Measurements from ENCODE around the gene AGBL4.

DNA sequence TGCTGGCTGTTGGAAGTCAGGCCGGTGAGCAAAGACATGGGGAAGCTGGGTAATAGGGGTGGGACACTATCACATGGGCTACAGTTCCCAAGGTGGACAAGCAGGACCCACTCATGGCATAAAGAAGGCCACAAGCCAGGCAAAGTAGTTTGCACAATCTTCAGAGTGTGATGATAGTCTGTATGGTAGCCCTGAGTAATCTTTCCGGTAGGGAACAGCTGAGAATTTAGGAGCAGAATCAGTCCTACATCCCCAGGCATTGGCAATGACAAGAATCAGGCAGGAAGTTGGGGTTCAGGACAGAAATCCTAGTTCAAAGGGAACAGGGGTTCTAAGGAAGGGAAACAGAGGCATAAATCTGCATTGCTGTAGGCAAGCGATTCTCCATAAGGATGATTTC, 1527.8 kb downstream of the AGBL4 start:
- TF ChIP-seq, protein P1, sequence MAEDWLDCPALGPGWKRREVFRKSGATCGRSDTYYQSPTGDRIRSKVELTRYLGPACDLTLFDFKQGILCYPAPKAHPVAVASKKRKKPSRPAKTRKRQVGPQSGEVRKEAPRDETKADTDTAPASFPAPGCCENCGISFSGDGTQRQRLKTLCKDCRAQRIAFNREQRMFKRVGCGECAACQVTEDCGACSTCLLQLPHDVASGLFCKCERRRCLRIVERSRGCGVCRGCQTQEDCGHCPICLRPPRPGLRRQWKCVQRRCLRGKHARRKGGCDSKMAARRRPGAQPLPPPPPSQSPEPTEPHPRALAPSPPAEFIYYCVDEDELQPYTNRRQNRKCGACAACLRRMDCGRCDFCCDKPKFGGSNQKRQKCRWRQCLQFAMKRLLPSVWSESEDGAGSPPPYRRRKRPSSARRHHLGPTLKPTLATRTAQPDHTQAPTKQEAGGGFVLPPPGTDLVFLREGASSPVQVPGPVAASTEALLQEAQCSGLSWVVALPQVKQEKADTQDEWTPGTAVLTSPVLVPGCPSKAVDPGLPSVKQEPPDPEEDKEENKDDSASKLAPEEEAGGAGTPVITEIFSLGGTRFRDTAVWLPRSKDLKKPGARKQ (CRISPR knock-in tag; IDR thresholded peaks at IDR 0.05) = no peak
- TF ChIP-seq ZNF140 (CRISPR knock-in tag; IDR thresholded peaks at IDR 0.05) (no peak), FOXM1 (IDR thresholded peaks at IDR 0.05; ENCODE audit: low read depth) (no peak), FOXM1 (CRISPR knock-in tag; IDR thresholded peaks at IDR 0.05; ENCODE audit: low read depth) (no peak), NR1H2 (CRISPR knock-in tag; IDR thresholded peaks at IDR 0.05) (no peak), ZFP30 (CRISPR knock-in tag; IDR thresholded peaks at IDR 0.05; ENCODE audit: borderline replicate concordance) (no peak), DPF2 (IDR thresholded peaks at IDR 0.05) (no peak), TRIM24 (IDR thresholded peaks at IDR 0.05) (no peak), ZNF384 (IDR thresholded peaks at IDR 0.05; ENCODE audit: low read depth, low read length) (no peak), POLR2A (conservative IDR thresholded peaks at IDR 0.05) (no peak)
- TF ChIP-seq, protein P2, sequence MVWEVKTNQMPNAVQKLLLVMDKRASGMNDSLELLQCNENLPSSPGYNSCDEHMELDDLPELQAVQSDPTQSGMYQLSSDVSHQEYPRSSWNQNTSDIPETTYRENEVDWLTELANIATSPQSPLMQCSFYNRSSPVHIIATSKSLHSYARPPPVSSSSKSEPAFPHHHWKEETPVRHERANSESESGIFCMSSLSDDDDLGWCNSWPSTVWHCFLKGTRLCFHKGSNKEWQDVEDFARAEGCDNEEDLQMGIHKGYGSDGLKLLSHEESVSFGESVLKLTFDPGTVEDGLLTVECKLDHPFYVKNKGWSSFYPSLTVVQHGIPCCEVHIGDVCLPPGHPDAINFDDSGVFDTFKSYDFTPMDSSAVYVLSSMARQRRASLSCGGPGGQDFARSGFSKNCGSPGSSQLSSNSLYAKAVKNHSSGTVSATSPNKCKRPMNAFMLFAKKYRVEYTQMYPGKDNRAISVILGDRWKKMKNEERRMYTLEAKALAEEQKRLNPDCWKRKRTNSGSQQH (CRISPR knock-in tag; IDR thresholded peaks at IDR 0.05) = no peak
- TF ChIP-seq, protein P3, sequence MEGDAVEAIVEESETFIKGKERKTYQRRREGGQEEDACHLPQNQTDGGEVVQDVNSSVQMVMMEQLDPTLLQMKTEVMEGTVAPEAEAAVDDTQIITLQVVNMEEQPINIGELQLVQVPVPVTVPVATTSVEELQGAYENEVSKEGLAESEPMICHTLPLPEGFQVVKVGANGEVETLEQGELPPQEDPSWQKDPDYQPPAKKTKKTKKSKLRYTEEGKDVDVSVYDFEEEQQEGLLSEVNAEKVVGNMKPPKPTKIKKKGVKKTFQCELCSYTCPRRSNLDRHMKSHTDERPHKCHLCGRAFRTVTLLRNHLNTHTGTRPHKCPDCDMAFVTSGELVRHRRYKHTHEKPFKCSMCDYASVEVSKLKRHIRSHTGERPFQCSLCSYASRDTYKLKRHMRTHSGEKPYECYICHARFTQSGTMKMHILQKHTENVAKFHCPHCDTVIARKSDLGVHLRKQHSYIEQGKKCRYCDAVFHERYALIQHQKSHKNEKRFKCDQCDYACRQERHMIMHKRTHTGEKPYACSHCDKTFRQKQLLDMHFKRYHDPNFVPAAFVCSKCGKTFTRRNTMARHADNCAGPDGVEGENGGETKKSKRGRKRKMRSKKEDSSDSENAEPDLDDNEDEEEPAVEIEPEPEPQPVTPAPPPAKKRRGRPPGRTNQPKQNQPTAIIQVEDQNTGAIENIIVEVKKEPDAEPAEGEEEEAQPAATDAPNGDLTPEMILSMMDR (IDR thresholded peaks at IDR 0.05 in 2 of 3, conservative IDR thresholded peaks at IDR 0.05 in 1 of 3; ENCODE audit: insufficient read depth in 2 of 3, low read depth in 1 of 3, low read length in 3 of 3) = no peak
- TF ChIP-seq, protein P4, sequence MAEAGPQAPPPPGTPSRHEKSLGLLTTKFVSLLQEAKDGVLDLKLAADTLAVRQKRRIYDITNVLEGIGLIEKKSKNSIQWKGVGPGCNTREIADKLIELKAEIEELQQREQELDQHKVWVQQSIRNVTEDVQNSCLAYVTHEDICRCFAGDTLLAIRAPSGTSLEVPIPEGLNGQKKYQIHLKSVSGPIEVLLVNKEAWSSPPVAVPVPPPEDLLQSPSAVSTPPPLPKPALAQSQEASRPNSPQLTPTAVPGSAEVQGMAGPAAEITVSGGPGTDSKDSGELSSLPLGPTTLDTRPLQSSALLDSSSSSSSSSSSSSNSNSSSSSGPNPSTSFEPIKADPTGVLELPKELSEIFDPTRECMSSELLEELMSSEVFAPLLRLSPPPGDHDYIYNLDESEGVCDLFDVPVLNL (CRISPR knock-in tag; IDR thresholded peaks at IDR 0.05; ENCODE audit: low read depth) = no peak
- TF ChIP-seq, protein P5, sequence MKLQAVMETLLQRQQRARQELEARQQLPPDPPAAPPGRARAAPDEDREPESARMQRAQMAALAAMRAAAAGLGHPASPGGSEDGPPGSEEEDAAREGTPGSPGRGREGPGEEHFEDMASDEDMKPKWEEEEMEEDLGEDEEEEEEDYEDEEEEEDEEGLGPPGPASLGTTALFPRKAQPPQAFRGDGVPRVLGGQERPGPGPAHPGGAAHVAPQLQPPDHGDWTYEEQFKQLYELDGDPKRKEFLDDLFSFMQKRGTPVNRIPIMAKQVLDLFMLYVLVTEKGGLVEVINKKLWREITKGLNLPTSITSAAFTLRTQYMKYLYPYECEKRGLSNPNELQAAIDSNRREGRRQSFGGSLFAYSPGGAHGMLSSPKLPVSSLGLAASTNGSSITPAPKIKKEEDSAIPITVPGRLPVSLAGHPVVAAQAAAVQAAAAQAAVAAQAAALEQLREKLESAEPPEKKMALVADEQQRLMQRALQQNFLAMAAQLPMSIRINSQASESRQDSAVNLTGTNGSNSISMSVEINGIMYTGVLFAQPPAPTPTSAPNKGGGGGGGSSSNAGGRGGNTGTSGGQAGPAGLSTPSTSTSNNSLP (IDR thresholded peaks at IDR 0.05; ENCODE audit: borderline replicate concordance, low read depth, low read length) = no peak
